ENCODE results near the gene ARHGEF7.

ARHGEF7 gene

DNA sequence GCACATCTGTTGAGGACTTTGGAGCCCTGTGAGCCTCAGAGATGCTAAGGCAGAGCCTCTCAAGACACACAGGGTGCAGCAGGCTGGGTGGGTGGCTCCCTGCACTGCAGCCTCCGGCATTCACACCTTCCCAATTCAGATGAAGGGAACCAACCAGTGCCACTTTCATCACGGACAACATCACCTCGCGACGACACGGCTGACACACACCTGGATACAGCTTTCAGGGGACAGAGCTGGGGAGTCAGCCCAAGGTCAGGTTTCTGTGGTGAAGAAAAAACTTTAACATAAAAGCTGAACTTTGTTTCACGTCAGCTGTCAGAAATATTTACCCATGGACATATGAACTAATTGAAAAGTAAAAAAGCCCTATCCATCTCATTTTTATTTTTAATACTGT is 24.9 kb upstream of the ARHGEF7 start:
- no peaks in the 10 kb centered on the region for H3K4me1 ChIP-seq
- H3K4me3 ChIP-seq (ENCODE audit: low read depth, low read length): no peak overlapping the region
- H3K36me3 ChIP-seq: no peaks in the 10 kb centered on the region
- TF ChIP-seq, protein P1, sequence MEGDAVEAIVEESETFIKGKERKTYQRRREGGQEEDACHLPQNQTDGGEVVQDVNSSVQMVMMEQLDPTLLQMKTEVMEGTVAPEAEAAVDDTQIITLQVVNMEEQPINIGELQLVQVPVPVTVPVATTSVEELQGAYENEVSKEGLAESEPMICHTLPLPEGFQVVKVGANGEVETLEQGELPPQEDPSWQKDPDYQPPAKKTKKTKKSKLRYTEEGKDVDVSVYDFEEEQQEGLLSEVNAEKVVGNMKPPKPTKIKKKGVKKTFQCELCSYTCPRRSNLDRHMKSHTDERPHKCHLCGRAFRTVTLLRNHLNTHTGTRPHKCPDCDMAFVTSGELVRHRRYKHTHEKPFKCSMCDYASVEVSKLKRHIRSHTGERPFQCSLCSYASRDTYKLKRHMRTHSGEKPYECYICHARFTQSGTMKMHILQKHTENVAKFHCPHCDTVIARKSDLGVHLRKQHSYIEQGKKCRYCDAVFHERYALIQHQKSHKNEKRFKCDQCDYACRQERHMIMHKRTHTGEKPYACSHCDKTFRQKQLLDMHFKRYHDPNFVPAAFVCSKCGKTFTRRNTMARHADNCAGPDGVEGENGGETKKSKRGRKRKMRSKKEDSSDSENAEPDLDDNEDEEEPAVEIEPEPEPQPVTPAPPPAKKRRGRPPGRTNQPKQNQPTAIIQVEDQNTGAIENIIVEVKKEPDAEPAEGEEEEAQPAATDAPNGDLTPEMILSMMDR (IDR thresholded peaks at IDR 0.05; ENCODE audit: low read depth, low read length): no peak
- H3K9me3 ChIP-seq: no peaks in the 10 kb centered on the region
- DNase-seq: no peak
- peaks cover 46% of the 10 kb centered on the region for H3K27me3 ChIP-seq

GRCh38 chr13:111092685-111093084 is 22.4 kb upstream of the ARHGEF7 start:
- no peak for DNase-seq
- no peaks in the 10 kb centered on the region for H3K36me3 ChIP-seq
- no peaks in the 10 kb centered on the region for H3K4me1 ChIP-seq
- no peak overlapping the region for H3K4me3 ChIP-seq (ENCODE audit: low read depth, low read length)
- no peaks in the 10 kb centered on the region for H3K9me3 ChIP-seq
- H3K27me3 ChIP-seq: peaks cover 68% of the 10 kb centered on the region
- TF ChIP-seq, protein P1 (IDR thresholded peaks at IDR 0.05; ENCODE audit: low read depth, low read length): no peak

DNA sequence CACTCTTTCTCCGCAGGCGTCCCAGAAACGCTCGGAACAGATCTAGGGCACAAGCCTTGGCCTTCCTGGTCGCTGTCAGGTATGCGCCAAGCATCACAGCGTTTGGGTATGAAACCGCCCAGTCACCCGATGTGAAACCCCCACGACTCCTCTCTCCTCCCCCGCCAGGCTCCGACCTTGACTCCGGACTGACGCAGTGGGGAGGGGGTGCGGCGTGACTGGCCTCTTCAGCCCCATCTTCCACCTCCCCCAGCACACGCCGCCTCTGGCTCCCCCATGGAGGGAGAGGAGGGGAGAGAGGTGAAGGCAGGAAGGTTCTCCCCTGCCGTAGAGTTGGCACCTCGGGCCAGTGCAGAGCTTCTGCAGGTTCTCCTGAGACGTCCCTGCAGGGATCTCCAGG is 22.0 kb upstream of the ARHGEF7 start:
- Histone ChIP-seq H3K9me3 (no peaks in the 10 kb centered on the region), H3K27me3 (peaks cover 73% of the 10 kb centered on the region), H3K4me1 (no peaks in the 10 kb centered on the region), H3K4me3 (ENCODE audit: low read depth, low read length) (no peak overlapping the region), H3K36me3 (no peaks in the 10 kb centered on the region)
- no peak for DNase-seq
- TF ChIP-seq, protein P1 (IDR thresholded peaks at IDR 0.05; ENCODE audit: low read depth, low read length): no peak

GRCh38 chr13:111093634-111094033 is 21.5 kb upstream of the ARHGEF7 start:
- Histone ChIP-seq H3K9me3 (no peaks in the 10 kb centered on the region), H3K36me3 (no peaks in the 10 kb centered on the region), H3K4me1 (no peaks in the 10 kb centered on the region), H3K27me3 (peaks cover 78% of the 10 kb centered on the region), H3K4me3 (ENCODE audit: low read depth, low read length) (no peak overlapping the region)
- DNase-seq: no peak
- TF ChIP-seq, protein P1 (IDR thresholded peaks at IDR 0.05; ENCODE audit: low read depth, low read length): no peak

- Histone ChIP-seq H3K27me3 (peaks cover 80% of the 10 kb centered on the region), H3K4me3 (ENCODE audit: low read depth, low read length) (no peak overlapping the region), H3K36me3 (no peaks in the 10 kb centered on the region), H3K4me1 (no peaks in the 10 kb centered on the region), H3K9me3 (no peaks in the 10 kb centered on the region)
- TF ChIP-seq, protein P1 (IDR thresholded peaks at IDR 0.05; ENCODE audit: low read depth, low read length): no peak
- no peak for DNase-seq
These were observed 19.9 kb upstream of the ARHGEF7 start for GRCh38 chr13:111095031-111095840.

DNA sequence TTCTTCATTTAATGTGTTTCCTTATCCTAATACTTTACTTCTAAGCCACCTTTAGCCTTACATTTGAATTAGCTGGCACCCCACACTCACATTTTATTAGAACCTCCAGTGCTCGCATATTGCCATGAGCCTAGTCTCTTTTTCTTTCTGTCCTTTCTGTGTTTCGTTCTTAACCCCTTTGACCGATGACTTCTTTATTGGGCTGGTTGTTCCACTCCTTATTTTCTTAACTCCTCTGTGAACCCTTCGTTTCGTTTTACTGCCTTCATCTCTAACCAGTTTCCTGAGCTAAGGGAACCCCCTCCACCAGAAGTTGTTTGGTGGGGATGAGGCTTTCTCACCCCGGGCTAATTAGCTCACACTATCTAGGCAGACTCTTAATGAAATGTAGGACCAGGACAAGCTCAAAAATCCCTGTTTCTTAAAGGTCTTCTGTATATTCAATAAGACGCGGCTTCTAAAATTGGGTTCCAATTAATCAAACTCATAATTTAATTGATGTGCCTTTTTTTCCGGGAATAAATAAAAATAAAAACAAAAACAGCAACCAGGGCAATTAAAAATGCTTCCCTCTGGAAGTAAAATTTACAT is 19.1 kb upstream of the ARHGEF7 start:
- no peak overlapping the region for H3K4me3 ChIP-seq (ENCODE audit: low read depth, low read length)
- no peaks in the 10 kb centered on the region for H3K4me1 ChIP-seq
- H3K9me3 ChIP-seq: no peaks in the 10 kb centered on the region
- peaks cover 77% of the 10 kb centered on the region for H3K27me3 ChIP-seq
- H3K36me3 ChIP-seq: no peaks in the 10 kb centered on the region
- no peak for DNase-seq
- TF ChIP-seq, protein P1 (IDR thresholded peaks at IDR 0.05; ENCODE audit: low read depth, low read length): no peak

Data from BE2C (cell line).